Vagina (tissue), 2 donors: Measurements from ENCODE around the gene STAB2.

Experiments
- CTCF ChIP-seq, 3 experiments: fragments of 450-650 bp in 2 of 3; fragments of 200-600 bp in 1 of 3; sonication (generic) in 1 of 3; IDR thresholded peaks; one replicate each; pipeline ENCODE4 v1.5.1; 2017 to 2019; ENCODE audit warnings: antibody characterized with exemption in 3 of 3, mild to moderate bottlenecking in 2 of 3, moderate library complexity in 2 of 3
- POLR2A ChIP-seq, 2 donors: fragments of 450-650 bp; IDR thresholded peaks; one replicate each; pipeline ENCODE4 v1.6.1; 2017; ENCODE audit warnings: antibody characterized with exemption in 2 of 2, mild to moderate bottlenecking in 2 of 2, moderate library complexity in 2 of 2
- POLR2AphosphoS5 ChIP-seq, 2 donors: sonication (generic); formaldehyde crosslinking; IDR thresholded peaks; one replicate each; pipeline ENCODE4 v1.9.0; 2017; ENCODE audit warnings: antibody characterized with exemption in 2 of 2, mild to moderate bottlenecking in 2 of 2, low read depth in 1 of 2; ENCODE audit not compliant: insufficient read depth in 1 of 2

GRCh38 chr12:103676893-103677292 lies 89.8 kb downstream of the STAB2 start:
- TF ChIP-seq CTCF (IDR thresholded peaks at IDR 0.05): no peak
- TF ChIP-seq POLR2A (IDR thresholded peaks at IDR 0.05): no peak
- no peak for TF ChIP-seq POLR2AphosphoS5 (IDR thresholded peaks at IDR 0.05; ENCODE audit: insufficient read depth in 1 of 2, low read depth in 1 of 2)
